ENCODE measurements around the gene CBX6.
A peak's percentile ranks its signal among the peaks of the same experiment; 100 is the strongest.

The CBX6 gene

GRCh38 chr22:38839686-38840085, 32.3 kb downstream of the CBX6 start:
- DNase-seq, result no peak

- no peak for DNase-seq
Measured at GRCh38 chr22:38837414-38837928, 34.5 kb downstream of the CBX6 start.

GRCh38 chr22:38835888-38836301, 36.1 kb downstream of the CBX6 start:
- DNase-seq, result peak; percentile 27

GRCh38 chr22:38834991-38835390, 37.0 kb downstream of the CBX6 start:
- DNase-seq, result no peak

- no peak for DNase-seq
Measured at GRCh38 chr22:38834215-38834953, 37.6 kb downstream of the CBX6 start.

- no peak for DNase-seq
Measured at GRCh38 chr22:38833061-38833460, 39.0 kb downstream of the CBX6 start.

- DNase-seq, result no peak
Measured at GRCh38 chr22:38832005-38832978, 39.7 kb downstream of the CBX6 start.

GRCh38 chr22:38831166-38831945, 40.7 kb downstream of the CBX6 start:
- DNase-seq, result peak; percentile 58

- no peak for DNase-seq
Measured at GRCh38 chr22:38830845-38831108, 41.2 kb downstream of the CBX6 start.

- DNase-seq, result no peak
Measured at GRCh38 chr22:38830026-38830844, 41.8 kb downstream of the CBX6 start.

GRCh38 chr22:38829485-38829884, 42.5 kb downstream of the CBX6 start:
- no peak for DNase-seq

- no peak for DNase-seq
Measured at GRCh38 chr22:38828616-38829205, 43.3 kb downstream of the CBX6 start.

- DNase-seq, result no peak
Measured at GRCh38 chr22:38828191-38828590, 43.8 kb downstream of the CBX6 start.

- DNase-seq, result no peak
Measured at GRCh38 chr22:38827510-38827909, 44.5 kb downstream of the CBX6 start.

- no peak for DNase-seq
Measured at GRCh38 chr22:38826801-38827200, 45.2 kb downstream of the CBX6 start.

- no peak for DNase-seq
Measured at GRCh38 chr22:38826386-38826785, 45.6 kb downstream of the CBX6 start.

GRCh38 chr22:38824585-38824984, 47.4 kb downstream of the CBX6 start:
- DNase-seq, result peak; percentile 75

GRCh38 chr22:38823637-38824036, 48.4 kb downstream of the CBX6 start:
- DNase-seq, result no peak

- no peak for DNase-seq
Measured at GRCh38 chr22:38823076-38823475, 48.9 kb downstream of the CBX6 start.

- no peak for DNase-seq
Measured at GRCh38 chr22:38820020-38820419, 52.0 kb downstream of the CBX6 start.

GRCh38 chr22:38819387-38819940, 52.6 kb downstream of the CBX6 start:
- no peak for DNase-seq
